Small intestine (tissue), 7 donors: ENCODE data around the gene CHD9. TPM values are rescaled to one million over a fixed set of nuclear protein-coding genes. Genes with fewer than 3 reads are reported as not detected.
"Not testable (repeated sequence)": the region's sequence is repeated elsewhere in the genome, so short reads cannot be mapped to it uniquely, and the experiment has no call there.

Source experiments
- DNase-seq, 2 donors: peaks; one replicate each; pipeline versions ENCODE4 v3.0.0 to v3.0.0-alpha.2; 2013
- FAIRE-seq: peaks from 2 replicates; lab custom pipeline; 2012; peaks lifted over from hg19 to GRCh38; lab: Jason Lieb, UNC
- H3K27ac ChIP-seq, 3 donors: one replicate each; pipeline ENCODE4 v1.5.1; 2013; ENCODE audit warnings: low read length in 2 of 3, mild to moderate bottlenecking in 2 of 3, control low read depth in 1 of 3, inconsistent platforms in 1 of 3, low read depth in 1 of 3, moderate library complexity in 1 of 3
- H3K27me3 ChIP-seq, 3 donors: one replicate each; pipeline ENCODE4 v1.6.1; 2013; ENCODE audit warnings: low read length in 3 of 3, inconsistent platforms in 1 of 3; ENCODE audit not compliant: control insufficient read depth in 3 of 3, insufficient read depth in 3 of 3
- H3K36me3 ChIP-seq, 3 donors: one replicate each; pipeline ENCODE4 v1.6.1; 2013; ENCODE audit warnings: low read length in 3 of 3, inconsistent platforms in 1 of 3, low read depth in 1 of 3, mild to moderate bottlenecking in 1 of 3, moderate library complexity in 1 of 3; ENCODE audit not compliant: control insufficient read depth in 3 of 3, insufficient read depth in 2 of 3
- H3K4me1 ChIP-seq, 3 donors: one replicate each; pipeline ENCODE4 v1.6.1; 2013; ENCODE audit warnings: low read length in 2 of 3, inconsistent platforms in 1 of 3, low read depth in 1 of 3, mild to moderate bottlenecking in 1 of 3, moderate library complexity in 1 of 3; ENCODE audit not compliant: control insufficient read depth in 3 of 3, insufficient read depth in 2 of 3
- H3K4me3 ChIP-seq, 3 donors: one replicate each; pipeline ENCODE4 v1.5.1; 2013; ENCODE audit warnings: low read length in 3 of 3, control low read depth in 1 of 3, inconsistent platforms in 1 of 3, low read depth in 1 of 3, mild to moderate bottlenecking in 1 of 3, moderate library complexity in 1 of 3
- H3K9me3 ChIP-seq, 2 donors: one replicate each; pipeline ENCODE4 v1.6.1; 2013; ENCODE audit warnings: low read depth in 1 of 2, low read length in 1 of 2; ENCODE audit not compliant: control insufficient read depth in 2 of 2, insufficient read depth in 1 of 2
- WGBS, 3 donors: extraction: QIAGEN DNeasy Blood & Tissue Kit; methylation state at CpG; one replicate each; pipeline ENCODE4 v1.1.7; 2013; 5-methylcytosine and 5-hydroxymethylcytosine counted together
- polyA plus RNA-seq, 4 donors: library from polyadenylated mRNA; stranded (reverse) in 3 of 4; unstranded in 1 of 4; fragments of 200-250 nt in 3 of 4; fragments of 120-200 nt in 1 of 4; gene quantifications; one replicate each; pipeline versions ENCODE4 v1.2.1 to v1.2.3, GENCODE V29; 2013
- donor health status: healthy with polysubstance abuse.
- donor health status: control.
- donor health status: control.
- donor health status: Bipolar disorder and iron deficiency.
- donor health status: healthy.

CHD9 gene
- polyA plus RNA-seq, 4 donors: 7.6 to 33.5 (median 11.2) TPM

GRCh38 chr16:53029971-53030370 lies 24.8 kb upstream of the CHD9 start:
- FAIRE-seq: no peak
- no peak overlapping the region for H3K4me3 ChIP-seq

GRCh38 chr16:53031323-53031942 lies 23.4 kb upstream of the CHD9 start:
- no peak for FAIRE-seq
- Histone ChIP-seq H3K9me3 (peaks cover 0 to 9% of the 10 kb centered on the region in 2 donors), H3K27me3 (peaks cover 0 to 3% (median 0%) of the 10 kb centered on the region in 3 donors), H3K4me1 (no peaks in the 10 kb centered on the region), H3K4me3 (no peak overlapping the region), H3K36me3 (no peaks in the 10 kb centered on the region), H3K27ac (no peak overlapping the region)
- no peak for DNase-seq
- 56 to 63% (median 59%) methylated on average over 2 of the region's 2 CpGs for WGBS, 3 donors

More at GRCh38 chr16:53029971-53030370, 24.8 kb upstream of the CHD9 start:
- Histone ChIP-seq H3K4me1 (no peaks in the 10 kb centered on the region), H3K27ac (no peak overlapping the region), H3K36me3 (no peaks in the 10 kb centered on the region), H3K9me3 (peaks cover 0 to 9% of the 10 kb centered on the region in 2 donors), H3K27me3 (no peaks in the 10 kb centered on the region)
- DNase-seq: no peak
- 74 to 77% (median 75%) methylated on average over 3 of the region's 3 CpGs for WGBS, 3 donors

DNA sequence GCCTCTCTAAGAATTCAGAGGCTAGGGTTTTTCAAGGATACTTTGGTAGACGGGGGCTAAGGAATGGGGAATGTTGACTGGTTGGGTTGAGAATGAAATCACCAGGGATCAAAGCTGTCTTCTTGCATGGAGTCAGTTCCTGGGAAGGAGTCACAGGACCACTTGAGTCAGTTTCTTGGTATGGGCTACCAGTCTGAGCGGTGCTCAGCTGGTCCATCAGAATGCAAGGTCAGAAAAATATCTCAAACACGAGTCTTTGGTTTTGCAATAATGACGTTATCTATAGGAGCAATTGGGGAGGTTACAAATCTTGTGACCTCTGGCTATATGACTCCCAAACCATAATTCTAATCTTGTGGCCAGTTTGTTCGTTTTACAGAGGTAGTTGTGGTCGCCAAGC lies 20.5 kb upstream of the CHD9 start:
- Histone ChIP-seq H3K9me3 (peaks cover 0 to 9% of the 10 kb centered on the region in 2 donors), H3K36me3 (no peaks in the 10 kb centered on the region), H3K4me1 (no peaks in the 10 kb centered on the region), H3K27ac (no peak overlapping the region), H3K27me3 (peaks cover 0 to 3% (median 0%) of the 10 kb centered on the region in 3 donors), H3K4me3 (no peak overlapping the region)
- DNase-seq (no peak), FAIRE-seq (no peak)
- 80 to 88% (median 83%) methylated on average over 6 of the region's 6 CpGs for WGBS, 3 donors

GRCh38 chr16:53035176-53035942 lies 19.4 kb upstream of the CHD9 start:
- peaks cover 0 to 3% (median 0%) of the 10 kb centered on the region in 3 donors for H3K27me3 ChIP-seq
- H3K36me3 ChIP-seq: no peaks in the 10 kb centered on the region
- no peak overlapping the region for H3K4me3 ChIP-seq
- DNase-seq: no peak
- no peaks in the 10 kb centered on the region for H3K4me1 ChIP-seq
- WGBS, 3 donors: 77 to 83% (median 81%) methylated on average over 3 of the region's 3 CpGs
- FAIRE-seq: no peak
- peaks cover 0 to 9% of the 10 kb centered on the region in 2 donors for H3K9me3 ChIP-seq
- H3K27ac ChIP-seq: no peak overlapping the region

DNA sequence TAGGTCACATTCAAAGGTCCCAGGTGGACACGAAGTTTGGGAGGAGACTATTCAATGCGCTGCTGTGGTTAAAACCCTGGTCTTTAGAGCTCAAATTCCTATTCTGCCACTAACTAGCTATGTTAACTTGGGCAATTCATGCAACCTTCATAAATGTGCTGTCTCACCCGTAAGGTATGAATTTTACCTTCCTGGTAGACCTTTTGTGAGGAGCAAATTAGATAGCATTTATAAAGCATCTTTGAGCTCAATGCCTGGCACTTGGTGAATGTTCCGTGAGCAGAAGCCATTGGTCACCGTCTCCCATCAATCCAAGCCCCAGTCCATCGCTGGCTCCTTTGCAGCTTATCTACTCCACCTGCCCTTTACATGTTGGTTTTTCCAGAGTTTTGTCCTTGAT lies 18.7 kb upstream of the CHD9 start:
- H3K4me3 ChIP-seq: no peak overlapping the region
- H3K27me3 ChIP-seq: peaks cover 0 to 3% (median 0%) of the 10 kb centered on the region in 3 donors
- no peak overlapping the region for H3K27ac ChIP-seq
- FAIRE-seq (no peak), DNase-seq (no peak)
- H3K4me1 ChIP-seq: no peaks in the 10 kb centered on the region
- no peaks in the 10 kb centered on the region for H3K36me3 ChIP-seq
- 85 to 95% (median 89%) methylated on average over 6 of the region's 6 CpGs for WGBS, 3 donors
- peaks cover 0 to 9% of the 10 kb centered on the region in 2 donors for H3K9me3 ChIP-seq

- H3K27ac ChIP-seq, H3K36me3 ChIP-seq, H3K27me3 ChIP-seq, DNase-seq, FAIRE-seq, H3K4me3 ChIP-seq, H3K4me1 ChIP-seq, H3K9me3 ChIP-seq: not testable (repeated sequence)
- 47 to 77% (median 57%) methylated on average over 6 of the region's 6 CpGs for WGBS, 3 donors
These were observed 18.1 kb upstream of the CHD9 start for GRCh38 chr16:53036711-53037110.

- Histone ChIP-seq H3K4me3 (no peak overlapping the region), H3K27ac (no peak overlapping the region)
- DNase-seq: no peak
These were observed 14.0 kb upstream of the CHD9 start for GRCh38 chr16:53040788-53041187.

GRCh38 chr16:53041320-53042051 lies 13.3 kb upstream of the CHD9 start:
- no peak for FAIRE-seq
- Histone ChIP-seq H3K36me3 (no peaks in the 10 kb centered on the region), H3K4me1 (peaks cover 0 to 33% (median 5%) of the 10 kb centered on the region in 3 donors), H3K9me3 (no peaks in the 10 kb centered on the region), H3K4me3 (no peak overlapping the region), H3K27ac (peak overlapping the region in 1 of 3 donors; percentile 33), H3K27me3 (no peaks in the 10 kb centered on the region)
- 40 to 51% (median 45%) methylated on average over 4 of the region's 4 CpGs for WGBS, 3 donors
- DNase-seq: peak in 1 of 2 donors; percentile 30

More at GRCh38 chr16:53040788-53041187, 14.0 kb upstream of the CHD9 start:
- Histone ChIP-seq H3K36me3 (no peaks in the 10 kb centered on the region), H3K9me3 (no peaks in the 10 kb centered on the region), H3K4me1 (peaks cover 0 to 32% (median 5%) of the 10 kb centered on the region in 3 donors), H3K27me3 (peaks cover 0 to 3% (median 0%) of the 10 kb centered on the region in 3 donors)
- no peak for FAIRE-seq
- 80 to 100% (median 94%) methylated on average over 1 of the region's 1 CpG for WGBS, 3 donors
